GM23338 (cell line): ENCODE results near the gene SF3B2. TPM values are rescaled to one million over a fixed set of nuclear protein-coding genes. Genes with fewer than 3 reads are reported as not detected.

Source experiments
- ATAC-seq: fragments of 200-7000 bp; cut with Tn5 transposase; 3 replicates; pipeline ENCODE4 v1.9.1; 2020
- DNase-seq: peaks from one replicate; pipeline ENCODE4 v3.0.0-alpha.2; 2015; ENCODE audit warnings: low spot score
- H2AFZ ChIP-seq: fragments of 200-600 bp; sonication (generic); 2 replicates; pipeline ENCODE4 v1.8.0; 2016; ENCODE audit warnings: antibody characterized with exemption, mild to moderate bottlenecking, moderate library complexity
- H3F3A ChIP-seq: fragments of 200-600 bp; sonication (generic); replicated peaks from 2 replicates; pipeline ENCODE4 v1.8.0; 2017; ENCODE audit warnings: antibody characterized with exemption, mixed run types, low read depth
- H3K27ac ChIP-seq: fragments of 200-600 bp; sonication (generic); 2 replicates; pipeline ENCODE4 v1.6.1; 2016; ENCODE audit warnings: low read depth
- H3K27me3 ChIP-seq: fragments of 200-600 bp; sonication (generic); 2 replicates; pipeline ENCODE4 v1.8.0; 2016; ENCODE audit warnings: mild to moderate bottlenecking, mixed run types, moderate library complexity; ENCODE audit not compliant: insufficient read depth
- H3K36me3 ChIP-seq: fragments of 200-600 bp; sonication (generic); 2 replicates; pipeline ENCODE4 v1.8.0; 2016; ENCODE audit warnings: mild to moderate bottlenecking; ENCODE audit not compliant: insufficient read depth
- H3K4me1 ChIP-seq: fragments of 200-600 bp; sonication (generic); 2 replicates; pipeline ENCODE4 v1.8.0; 2016; ENCODE audit warnings: mild to moderate bottlenecking, moderate library complexity; ENCODE audit not compliant: insufficient read depth
- H3K4me2 ChIP-seq: fragments of 200-600 bp; sonication (generic); 2 replicates; pipeline ENCODE4 v1.7.1; 2017; ENCODE audit warnings: mixed run types
- H3K4me3 ChIP-seq: fragments of 200-600 bp; sonication (generic); 2 replicates; pipeline ENCODE4 v1.6.1; 2016; ENCODE audit warnings: mixed run types
- H3K79me2 ChIP-seq: fragments of 200-600 bp; sonication (generic); replicated peaks from 2 replicates; pipeline ENCODE4 v1.8.0; 2017; ENCODE audit warnings: mild to moderate bottlenecking; ENCODE audit not compliant: insufficient read depth
- H3K9me2 ChIP-seq: fragments of 200-600 bp; sonication (generic); 2 replicates; pipeline ENCODE4 v1.8.0; 2017; ENCODE audit not compliant: insufficient read depth
- H4K20me1 ChIP-seq: fragments of 200-600 bp; sonication (generic); replicated peaks from 2 replicates; pipeline ENCODE4 v1.8.0; 2017; ENCODE audit warnings: mild to moderate bottlenecking; ENCODE audit not compliant: insufficient read depth
- H3K27ac Mint-ChIP-seq: 2 replicates; pipeline ENCODE4 v1.8.0; 2020; ENCODE audit warnings: inconsistent platforms, mild to moderate bottlenecking, moderate library complexity, mixed read lengths
- H3K27me3 Mint-ChIP-seq: 3 replicates; pipeline ENCODE4 v1.8.0; 2022; ENCODE audit warnings: low read depth, mild to moderate bottlenecking, moderate library complexity, mixed read lengths, inconsistent platforms; ENCODE audit not compliant: insufficient read depth, poor library complexity
- H3K36me3 Mint-ChIP-seq: 3 replicates; pipeline ENCODE4 v1.8.0; 2021; ENCODE audit warnings: low read depth, mild to moderate bottlenecking, inconsistent platforms, moderate library complexity, mixed read lengths
- H3K4me1 Mint-ChIP-seq: 3 replicates; pipeline ENCODE4 v1.8.0; 2020; ENCODE audit warnings: mild to moderate bottlenecking, inconsistent platforms, mixed read lengths
- H3K4me3 Mint-ChIP-seq: 3 replicates; pipeline ENCODE4 v1.8.0; 2021; ENCODE audit warnings: moderate library complexity, mild to moderate bottlenecking, inconsistent platforms, mixed read lengths
- H3K9me3 Mint-ChIP-seq: 3 replicates; pipeline ENCODE4 v1.8.0; 2020; ENCODE audit warnings: moderate library complexity, mild to moderate bottlenecking, inconsistent platforms, mixed read lengths
- EZH2 ChIP-seq: fragments of 200-600 bp; sonication (generic); IDR thresholded peaks from one replicate; pipeline ENCODE4 v1.8.0; 2017; ENCODE audit warnings: antibody characterized with exemption, mild to moderate bottlenecking, low read depth; ENCODE audit not compliant: unreplicated experiment
- EZH2phosphoT487 ChIP-seq: fragments of 200-600 bp; sonication (generic); IDR thresholded peaks from one replicate; pipeline ENCODE4 v1.8.1; 2018; ENCODE audit warnings: antibody characterized with exemption; ENCODE audit not compliant: unreplicated experiment
- NANOG ChIP-seq: IDR thresholded peaks from 2 replicates; pipeline ENCODE4 v1.6.1; 2016; ENCODE audit warnings: antibody characterized with exemption, borderline replicate concordance
- POLR2AphosphoS5 ChIP-seq: IDR thresholded peaks from 2 replicates; pipeline ENCODE4 v1.6.1; 2016; ENCODE audit warnings: antibody characterized with exemption, low read depth
- STAT1 ChIP-seq: IDR thresholded peaks from one replicate; pipeline ENCODE4 v1.6.1; 2016; ENCODE audit warnings: antibody characterized with exemption; ENCODE audit not compliant: unreplicated experiment
- ZNF114 ChIP-seq: fragments of 250-450 bp; sonication (Bioruptor Pico); IDR thresholded peaks from 2 replicates; pipeline ENCODE4 v1.5.0; 2020; ENCODE audit warnings: mild to moderate bottlenecking, moderate library complexity
- ZNF331 ChIP-seq: fragments of 250-450 bp; sonication (Bioruptor Pico); IDR thresholded peaks from 2 replicates; pipeline ENCODE4 v1.5.0; 2020; ENCODE audit warnings: low read depth, mild to moderate bottlenecking, moderate library complexity
- ZNF462 ChIP-seq: fragments of 250-450 bp; sonication (Bioruptor Pico); IDR thresholded peaks from 2 replicates; pipeline ENCODE4 v1.5.0; 2020; ENCODE audit warnings: mild to moderate bottlenecking, moderate library complexity
- polyA plus RNA-seq: library from polyadenylated mRNA; unstranded; fragments of >200 nt; fragmentation: Nextera tagmentation; extraction: Ambion mirVana; gene quantifications from 2 replicates; pipeline ENCODE4 v1.2.1, GENCODE V29; 2016
- total RNA-seq: library from RNA; depleted of rRNA; stranded (reverse); fragments of >200 nt; shearing (Covaris generic); gene quantifications from 2 replicates; pipeline ENCODE4 v1.2.3, GENCODE V29; 2014
- TF ChIP-seq, protein P1 (sequence below), 2 experiments: fragments of 200-600 bp in 1 of 2; sonication (generic) in 1 of 2; conservative IDR thresholded peaks; 2 replicates each; pipeline versions ENCODE4 v1.5.1 to v1.6.1; 2016 to 2017; ENCODE audit warnings: antibody characterized with exemption in 2 of 2, low read depth in 2 of 2, mild to moderate bottlenecking in 2 of 2, moderate library complexity in 1 of 2
- TF ChIP-seq, protein P2 (sequence below): IDR thresholded peaks from one replicate; pipeline ENCODE4 v1.6.1; 2018; ENCODE audit warnings: antibody characterized with exemption; ENCODE audit not compliant: unreplicated experiment
- TF ChIP-seq, protein P3 (sequence below): IDR thresholded peaks from 2 replicates; pipeline ENCODE4 v1.6.1; 2016; ENCODE audit warnings: antibody characterized with exemption

Gene SF3B2
- total and polyA plus RNA-seq, 2 experiments from 2014 or later = 173 to 180 TPM

- H3K27ac ChIP-seq = no peak overlapping the region
- H3K36me3 Mint-ChIP-seq = no peaks in the 10 kb centered on the region
- H3F3A ChIP-seq = 0 out of 2 replicates have a peak, but pooled peaks cover 3% of the 10 kb centered on the region
- peaks cover 6% of the 10 kb centered on the region; the same call in 2 of the 3 replicates for H3K4me1 Mint-ChIP-seq
- H3K27me3 ChIP-seq = peaks cover 23% of the 10 kb centered on the region
- H3K27ac Mint-ChIP-seq = no peak overlapping the region
- H3K9me3 Mint-ChIP-seq = no peaks in the 10 kb centered on the region
- no peaks in the 10 kb centered on the region for H3K79me2 ChIP-seq
- H2AFZ ChIP-seq = peak overlapping the region; percentile 97; the same call in 1 of the 2 replicates
- DNase-seq (no peak), ATAC-seq (no peak)
- no peak for TF ChIP-seq POLR2AphosphoS5
- TF ChIP-seq, protein P1, sequence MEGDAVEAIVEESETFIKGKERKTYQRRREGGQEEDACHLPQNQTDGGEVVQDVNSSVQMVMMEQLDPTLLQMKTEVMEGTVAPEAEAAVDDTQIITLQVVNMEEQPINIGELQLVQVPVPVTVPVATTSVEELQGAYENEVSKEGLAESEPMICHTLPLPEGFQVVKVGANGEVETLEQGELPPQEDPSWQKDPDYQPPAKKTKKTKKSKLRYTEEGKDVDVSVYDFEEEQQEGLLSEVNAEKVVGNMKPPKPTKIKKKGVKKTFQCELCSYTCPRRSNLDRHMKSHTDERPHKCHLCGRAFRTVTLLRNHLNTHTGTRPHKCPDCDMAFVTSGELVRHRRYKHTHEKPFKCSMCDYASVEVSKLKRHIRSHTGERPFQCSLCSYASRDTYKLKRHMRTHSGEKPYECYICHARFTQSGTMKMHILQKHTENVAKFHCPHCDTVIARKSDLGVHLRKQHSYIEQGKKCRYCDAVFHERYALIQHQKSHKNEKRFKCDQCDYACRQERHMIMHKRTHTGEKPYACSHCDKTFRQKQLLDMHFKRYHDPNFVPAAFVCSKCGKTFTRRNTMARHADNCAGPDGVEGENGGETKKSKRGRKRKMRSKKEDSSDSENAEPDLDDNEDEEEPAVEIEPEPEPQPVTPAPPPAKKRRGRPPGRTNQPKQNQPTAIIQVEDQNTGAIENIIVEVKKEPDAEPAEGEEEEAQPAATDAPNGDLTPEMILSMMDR (conservative IDR thresholded peaks at IDR 0.05; ENCODE audit: low read depth in 2 of 2) = no peak
- no peak for TF ChIP-seq ZNF114
- TF ChIP-seq, protein P2, sequence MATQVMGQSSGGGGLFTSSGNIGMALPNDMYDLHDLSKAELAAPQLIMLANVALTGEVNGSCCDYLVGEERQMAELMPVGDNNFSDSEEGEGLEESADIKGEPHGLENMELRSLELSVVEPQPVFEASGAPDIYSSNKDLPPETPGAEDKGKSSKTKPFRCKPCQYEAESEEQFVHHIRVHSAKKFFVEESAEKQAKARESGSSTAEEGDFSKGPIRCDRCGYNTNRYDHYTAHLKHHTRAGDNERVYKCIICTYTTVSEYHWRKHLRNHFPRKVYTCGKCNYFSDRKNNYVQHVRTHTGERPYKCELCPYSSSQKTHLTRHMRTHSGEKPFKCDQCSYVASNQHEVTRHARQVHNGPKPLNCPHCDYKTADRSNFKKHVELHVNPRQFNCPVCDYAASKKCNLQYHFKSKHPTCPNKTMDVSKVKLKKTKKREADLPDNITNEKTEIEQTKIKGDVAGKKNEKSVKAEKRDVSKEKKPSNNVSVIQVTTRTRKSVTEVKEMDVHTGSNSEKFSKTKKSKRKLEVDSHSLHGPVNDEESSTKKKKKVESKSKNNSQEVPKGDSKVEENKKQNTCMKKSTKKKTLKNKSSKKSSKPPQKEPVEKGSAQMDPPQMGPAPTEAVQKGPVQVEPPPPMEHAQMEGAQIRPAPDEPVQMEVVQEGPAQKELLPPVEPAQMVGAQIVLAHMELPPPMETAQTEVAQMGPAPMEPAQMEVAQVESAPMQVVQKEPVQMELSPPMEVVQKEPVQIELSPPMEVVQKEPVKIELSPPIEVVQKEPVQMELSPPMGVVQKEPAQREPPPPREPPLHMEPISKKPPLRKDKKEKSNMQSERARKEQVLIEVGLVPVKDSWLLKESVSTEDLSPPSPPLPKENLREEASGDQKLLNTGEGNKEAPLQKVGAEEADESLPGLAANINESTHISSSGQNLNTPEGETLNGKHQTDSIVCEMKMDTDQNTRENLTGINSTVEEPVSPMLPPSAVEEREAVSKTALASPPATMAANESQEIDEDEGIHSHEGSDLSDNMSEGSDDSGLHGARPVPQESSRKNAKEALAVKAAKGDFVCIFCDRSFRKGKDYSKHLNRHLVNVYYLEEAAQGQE = no peak
- TF ChIP-seq NANOG = no peak
- TF ChIP-seq, protein P3, sequence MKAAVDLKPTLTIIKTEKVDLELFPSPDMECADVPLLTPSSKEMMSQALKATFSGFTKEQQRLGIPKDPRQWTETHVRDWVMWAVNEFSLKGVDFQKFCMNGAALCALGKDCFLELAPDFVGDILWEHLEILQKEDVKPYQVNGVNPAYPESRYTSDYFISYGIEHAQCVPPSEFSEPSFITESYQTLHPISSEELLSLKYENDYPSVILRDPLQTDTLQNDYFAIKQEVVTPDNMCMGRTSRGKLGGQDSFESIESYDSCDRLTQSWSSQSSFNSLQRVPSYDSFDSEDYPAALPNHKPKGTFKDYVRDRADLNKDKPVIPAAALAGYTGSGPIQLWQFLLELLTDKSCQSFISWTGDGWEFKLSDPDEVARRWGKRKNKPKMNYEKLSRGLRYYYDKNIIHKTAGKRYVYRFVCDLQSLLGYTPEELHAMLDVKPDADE = no peak
- TF ChIP-seq ZNF331 (CRISPR knock-in tag) = no peak
- no peak for TF ChIP-seq EZH2
- no peak for TF ChIP-seq EZH2phosphoT487
- TF ChIP-seq STAT1 = no peak
- TF ChIP-seq ZNF462 = no peak
- H3K27me3 Mint-ChIP-seq = peaks cover 15% of the 10 kb centered on the region
- H3K9me2 ChIP-seq = no peaks in the 10 kb centered on the region
- peak overlapping the region; percentile 80 for H3K4me2 ChIP-seq
- H3K36me3 ChIP-seq = no peaks in the 10 kb centered on the region
- H3K4me1 ChIP-seq = no peaks in the 10 kb centered on the region
- peak overlapping the region; percentile 56; the same call in 2 of the 3 replicates for H3K4me3 Mint-ChIP-seq
- H4K20me1 ChIP-seq = no peaks in the 10 kb centered on the region
- H3K4me3 ChIP-seq = peak overlapping the region; percentile 57
Observed at GRCh38 chr11:66012371-66012945, 39.7 kb upstream of the SF3B2 start.
